Nephron (organoid): ENCODE results near the gene BRIX1.

Experiments
- H3K27ac Mint-ChIP-seq, 3 experiments: 2 replicates each; pipeline ENCODE4 v1.8.0; 2020; ENCODE audit warnings: mixed read lengths in 3 of 3, mild to moderate bottlenecking in 2 of 3, moderate library complexity in 1 of 3
- H3K27me3 Mint-ChIP-seq: 2 replicates; pipeline ENCODE4 v1.8.0; 2021; ENCODE audit warnings: low read depth, mild to moderate bottlenecking, moderate library complexity, mixed read lengths
- H3K36me3 Mint-ChIP-seq: 2 replicates; pipeline ENCODE4 v1.8.0; 2020; ENCODE audit warnings: low read depth, mixed read lengths
- H3K4me1 Mint-ChIP-seq: 2 replicates; pipeline ENCODE4 v1.8.0; 2020; ENCODE audit warnings: mixed read lengths
- H3K4me3 Mint-ChIP-seq, 3 experiments: 2 replicates each; pipeline ENCODE4 v1.8.0; 2020; ENCODE audit warnings: mild to moderate bottlenecking in 3 of 3, mixed read lengths in 3 of 3, moderate library complexity in 2 of 3
- H3K9me3 Mint-ChIP-seq: 2 replicates; pipeline ENCODE4 v1.8.0; 2020; ENCODE audit warnings: mixed read lengths
- CTCF ChIP-seq, 3 experiments: fragments of 200-600 bp; sonication (generic); IDR thresholded peaks; one replicate each; pipeline ENCODE4 v1.5.0; 2021; ENCODE audit warnings: antibody characterized with exemption in 3 of 3; ENCODE audit not compliant: unreplicated experiment in 3 of 3

The BRIX1 gene

GRCh38 chr5:34870382-34870781, 45.1 kb upstream of the BRIX1 start:
- no peaks in the 10 kb centered on the region for H3K27me3 Mint-ChIP-seq
- no peak overlapping the region for H3K27ac Mint-ChIP-seq
- H3K4me3 Mint-ChIP-seq = no peak overlapping the region
- no peak for TF ChIP-seq CTCF (IDR thresholded peaks at IDR 0.05; ENCODE audit: unreplicated experiment in 3 of 3)
- H3K4me1 Mint-ChIP-seq = peaks cover 5% of the 10 kb centered on the region
- peaks cover 5% of the 10 kb centered on the region for H3K9me3 Mint-ChIP-seq
- peaks cover 6% of the 10 kb centered on the region for H3K36me3 Mint-ChIP-seq

- Mint-ChIP-seq H3K4me1 (no peaks in the 10 kb centered on the region), H3K27me3 (no peaks in the 10 kb centered on the region)
Observed at GRCh38 chr5:34876275-34876674, 39.2 kb upstream of the BRIX1 start.

GRCh38 chr5:34881246-34881645, 34.3 kb upstream of the BRIX1 start:
- no peak overlapping the region for H3K27ac Mint-ChIP-seq
- peaks cover 7% of the 10 kb centered on the region for H3K36me3 Mint-ChIP-seq
- H3K27me3 Mint-ChIP-seq = no peaks in the 10 kb centered on the region
- H3K4me1 Mint-ChIP-seq = no peaks in the 10 kb centered on the region
- no peak overlapping the region for H3K4me3 Mint-ChIP-seq
- TF ChIP-seq CTCF (IDR thresholded peaks at IDR 0.05; ENCODE audit: unreplicated experiment in 3 of 3) = no peak
- H3K9me3 Mint-ChIP-seq = peaks cover 10% of the 10 kb centered on the region

More at GRCh38 chr5:34876275-34876674, 39.2 kb upstream of the BRIX1 start:
- Mint-ChIP-seq H3K4me3 (no peak overlapping the region), H3K36me3 (peaks cover 10% of the 10 kb centered on the region), H3K9me3 (peaks cover 24% of the 10 kb centered on the region), H3K27ac (no peak overlapping the region)
- no peak for TF ChIP-seq CTCF (IDR thresholded peaks at IDR 0.05; ENCODE audit: unreplicated experiment in 3 of 3)

GRCh38 chr5:34886392-34887119, 29.0 kb upstream of the BRIX1 start:
- H3K4me3 Mint-ChIP-seq = no peak overlapping the region
- no peaks in the 10 kb centered on the region for H3K9me3 Mint-ChIP-seq
- H3K36me3 Mint-ChIP-seq = no peaks in the 10 kb centered on the region
- H3K4me1 Mint-ChIP-seq = no peaks in the 10 kb centered on the region
- no peak for TF ChIP-seq CTCF (IDR thresholded peaks at IDR 0.05; ENCODE audit: unreplicated experiment in 3 of 3)
- no peaks in the 10 kb centered on the region for H3K27me3 Mint-ChIP-seq
- no peak overlapping the region for H3K27ac Mint-ChIP-seq

- no peaks in the 10 kb centered on the region for H3K9me3 Mint-ChIP-seq
- no peak for TF ChIP-seq CTCF (IDR thresholded peaks at IDR 0.05; ENCODE audit: unreplicated experiment in 3 of 3)
- peaks cover 6% of the 10 kb centered on the region for H3K4me1 Mint-ChIP-seq
- no peaks in the 10 kb centered on the region for H3K36me3 Mint-ChIP-seq
- H3K27me3 Mint-ChIP-seq = no peaks in the 10 kb centered on the region
- H3K4me3 Mint-ChIP-seq = no peak overlapping the region
- H3K27ac Mint-ChIP-seq = no peak overlapping the region
Observed at GRCh38 chr5:34889394-34889793, 26.1 kb upstream of the BRIX1 start.

- Mint-ChIP-seq H3K27me3 (no peaks in the 10 kb centered on the region), H3K4me3 (no peak overlapping the region), H3K27ac (peak overlapping the region; percentile 42 to 77 (median 51)), H3K36me3 (no peaks in the 10 kb centered on the region), H3K4me1 (peaks cover 11% of the 10 kb centered on the region), H3K9me3 (no peaks in the 10 kb centered on the region)
- no peak for TF ChIP-seq CTCF (IDR thresholded peaks at IDR 0.05; ENCODE audit: unreplicated experiment in 3 of 3)
Observed at GRCh38 chr5:34891981-34892380, 23.5 kb upstream of the BRIX1 start.
